Activated naive CD4-positive, alpha-beta T cell (primary cell): ENCODE results near the gene KCNMB1.

Source experiments
- DNase-seq, 4 experiments: peaks; one replicate each; lab custom pipeline; 2025; lab: John Stamatoyannopoulos, UW

Gene KCNMB1, protein sequence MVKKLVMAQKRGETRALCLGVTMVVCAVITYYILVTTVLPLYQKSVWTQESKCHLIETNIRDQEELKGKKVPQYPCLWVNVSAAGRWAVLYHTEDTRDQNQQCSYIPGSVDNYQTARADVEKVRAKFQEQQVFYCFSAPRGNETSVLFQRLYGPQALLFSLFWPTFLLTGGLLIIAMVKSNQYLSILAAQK

GRCh38 chr5:170388818-170389549 is at the start of gene KCNMB1:
KCNMB1 (minus strand) TSS chr5:170389367; CDS start chr5:170385447, 3,920 bp downstream.
- no peak for DNase-seq

GRCh38 chr5:170438581-170438980 is 49.4 kb upstream of the KCNMB1 start:
- no peak for DNase-seq

DNA sequence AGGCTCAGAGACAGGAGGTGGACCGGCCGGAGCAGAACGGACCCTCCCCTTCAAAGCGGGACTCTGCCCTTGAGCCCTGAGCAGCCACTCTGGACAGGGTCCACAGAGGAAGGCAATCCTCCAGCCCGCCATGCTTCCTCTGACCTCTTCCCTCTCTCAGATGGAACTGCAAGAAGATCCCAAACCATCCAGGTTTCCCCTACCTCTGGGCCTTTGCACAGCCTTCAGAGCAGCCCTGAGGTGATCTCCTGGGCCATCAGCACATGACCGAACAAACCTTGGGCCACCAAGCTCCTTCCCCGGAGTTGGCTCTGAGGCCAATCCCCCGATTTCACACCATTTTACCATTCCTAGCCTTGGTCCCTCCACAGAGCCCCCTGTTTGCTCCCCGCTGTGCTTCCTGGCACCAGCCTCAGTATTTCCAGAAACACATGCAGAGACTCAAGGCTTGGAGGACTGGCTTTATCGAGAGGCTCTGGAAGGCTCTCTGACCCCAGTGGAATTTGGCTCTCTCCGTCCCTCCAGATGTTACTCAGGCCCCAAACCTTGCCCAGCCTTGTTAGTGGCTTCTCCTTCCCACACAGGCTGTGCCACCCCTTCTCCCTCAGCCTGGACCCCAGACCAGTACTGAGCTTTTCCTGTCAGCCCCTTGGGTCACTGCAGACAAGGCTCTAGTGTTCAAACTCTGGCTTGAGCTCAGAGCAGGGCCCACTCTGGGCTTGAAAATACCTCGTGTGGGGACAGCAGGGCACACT is 48.6 kb upstream of the KCNMB1 start:
- no peak for DNase-seq

GRCh38 chr5:170436335-170436734 is 47.2 kb upstream of the KCNMB1 start:
- DNase-seq: no peak

GRCh38 chr5:170434966-170435605 is 45.9 kb upstream of the KCNMB1 start:
- DNase-seq: peak; percentile 14 to 53 (median 22)

- DNase-seq: no peak
Observed at GRCh38 chr5:170432669-170433068, 43.5 kb upstream of the KCNMB1 start.

DNA sequence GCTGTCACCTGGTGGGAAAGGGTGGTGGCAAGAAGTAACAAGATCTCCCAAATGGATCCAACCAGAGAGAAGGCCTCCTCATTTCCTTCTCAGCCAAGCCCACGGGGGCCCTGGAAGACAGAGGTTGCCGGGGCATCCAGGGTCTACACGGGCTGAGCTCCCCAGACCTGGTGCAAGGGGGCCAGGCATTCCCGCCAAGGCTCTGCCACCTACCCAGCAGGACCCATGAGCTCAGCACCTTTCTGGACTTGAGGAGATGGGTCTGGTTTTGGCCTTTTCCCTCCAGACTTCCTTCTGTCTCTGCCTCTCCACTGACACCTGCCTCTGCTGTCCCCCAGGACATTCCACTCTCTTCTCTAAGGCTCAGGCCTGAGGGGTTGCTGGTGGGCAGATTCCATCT is 42.4 kb upstream of the KCNMB1 start:
- no peak for DNase-seq

GRCh38 chr5:170430866-170431437 is 41.8 kb upstream of the KCNMB1 start:
- DNase-seq: no peak

GRCh38 chr5:170430256-170430655 is 41.1 kb upstream of the KCNMB1 start:
- no peak for DNase-seq

GRCh38 chr5:170429014-170429413 is 39.8 kb upstream of the KCNMB1 start:
- no peak for DNase-seq

- no peak for DNase-seq
Observed at GRCh38 chr5:170427672-170428236, 38.6 kb upstream of the KCNMB1 start.

DNA sequence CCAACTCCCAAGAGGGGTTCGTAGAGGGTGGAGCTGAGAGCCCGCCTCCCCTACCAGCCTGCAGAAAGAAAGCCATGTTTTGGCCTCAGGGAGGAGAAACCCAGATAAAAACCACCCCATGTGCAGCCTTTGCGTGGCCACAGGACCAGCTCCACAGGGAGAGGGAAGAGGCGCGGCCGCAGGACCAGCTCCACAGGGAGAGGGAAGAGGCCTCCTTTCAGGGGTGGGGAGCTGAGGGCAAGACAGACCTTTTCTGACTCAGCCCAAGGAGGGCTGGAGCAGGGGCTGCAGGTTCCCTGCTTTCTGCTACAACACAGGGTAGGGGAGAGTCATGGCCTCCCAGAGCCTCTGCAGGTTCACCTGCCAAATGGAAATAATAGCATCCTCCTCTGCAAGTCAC is 37.6 kb upstream of the KCNMB1 start:
- DNase-seq: no peak

GRCh38 chr5:170426149-170426767 is 37.1 kb upstream of the KCNMB1 start:
- DNase-seq: no peak

- DNase-seq: no peak
Observed at GRCh38 chr5:170425731-170426130, 36.6 kb upstream of the KCNMB1 start.

DNA sequence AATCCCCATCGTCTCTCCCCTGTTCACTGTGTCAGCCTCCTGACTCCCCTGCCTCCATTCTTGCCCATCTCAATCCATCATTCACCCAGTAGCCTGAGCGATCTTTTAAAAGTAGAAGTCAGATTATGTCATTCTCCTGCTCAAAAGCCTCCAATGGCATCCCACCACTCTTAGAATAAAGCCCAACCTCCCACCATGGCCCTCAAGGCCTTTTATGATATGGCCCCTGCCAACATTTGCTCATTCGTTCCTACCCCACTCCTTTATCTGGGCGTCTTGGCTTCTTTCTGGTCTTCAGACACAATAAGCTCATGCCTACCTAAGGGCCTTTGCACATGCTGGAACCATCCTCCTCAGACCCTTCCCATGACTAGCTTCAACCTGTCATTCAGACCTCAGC is 35.5 kb upstream of the KCNMB1 start:
- no peak for DNase-seq

DNA sequence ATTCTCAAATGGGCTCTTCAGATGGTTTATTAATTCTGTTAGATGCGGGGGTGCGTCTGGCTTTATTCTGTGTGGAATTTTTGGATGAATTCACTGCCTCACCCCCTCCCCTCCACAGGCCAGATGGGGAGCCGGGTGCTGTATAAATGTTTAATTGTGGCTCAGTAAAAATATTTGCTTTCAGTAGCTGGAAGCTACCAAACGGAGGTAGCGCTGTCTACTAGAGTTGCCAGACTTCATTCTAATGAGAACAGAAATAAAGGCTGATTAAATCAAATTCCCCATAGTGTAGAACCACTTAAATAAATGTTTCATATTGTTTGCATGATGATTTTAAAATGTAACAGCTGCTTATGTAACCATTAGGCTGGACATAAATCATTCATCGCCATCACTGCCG is 34.5 kb upstream of the KCNMB1 start:
- DNase-seq: no peak

DNA sequence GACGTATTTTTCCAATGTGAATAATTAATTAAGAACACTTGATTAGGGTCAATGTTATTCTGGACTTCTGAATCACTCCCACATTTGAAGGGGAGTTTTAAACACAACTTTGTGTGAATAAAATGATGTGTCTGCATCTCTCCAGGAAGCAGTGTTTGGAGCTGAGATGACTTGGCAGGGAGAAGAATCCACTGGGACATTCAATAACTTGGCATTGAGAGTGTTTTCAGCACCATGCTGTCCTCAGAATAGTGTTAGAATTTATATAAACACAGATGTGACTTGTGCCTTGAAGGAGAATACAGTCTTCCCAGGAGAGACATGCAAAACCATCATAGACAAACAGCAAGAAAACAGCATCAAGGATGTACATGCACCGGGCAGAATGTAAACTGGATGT is 32.7 kb upstream of the KCNMB1 start:
- DNase-seq: no peak

- DNase-seq: peak in 1 of 4 experiments; percentile 11
Observed at GRCh38 chr5:170420806-170421412, 31.7 kb upstream of the KCNMB1 start.

DNA sequence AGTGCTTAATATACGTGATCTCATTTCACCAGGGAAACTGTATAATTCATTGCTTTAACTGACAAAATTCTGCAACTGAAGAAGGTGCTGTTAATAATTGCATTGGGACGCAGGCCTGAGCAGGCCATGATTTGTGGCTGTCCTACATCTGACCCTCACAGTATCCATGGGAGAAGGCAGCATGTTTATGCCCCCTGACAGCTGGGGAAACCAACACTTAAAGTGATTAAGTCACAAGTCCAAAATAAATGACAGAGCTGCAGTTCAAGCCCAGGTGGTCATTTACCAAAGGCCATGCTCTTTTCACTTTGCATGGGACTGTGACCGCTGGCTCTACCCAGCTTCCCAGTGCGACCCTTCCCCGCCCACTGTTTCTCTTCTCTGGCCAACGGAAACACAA is 30.5 kb upstream of the KCNMB1 start:
- no peak for DNase-seq

GRCh38 chr5:170418736-170419135 is 29.6 kb upstream of the KCNMB1 start:
- DNase-seq: no peak

DNA sequence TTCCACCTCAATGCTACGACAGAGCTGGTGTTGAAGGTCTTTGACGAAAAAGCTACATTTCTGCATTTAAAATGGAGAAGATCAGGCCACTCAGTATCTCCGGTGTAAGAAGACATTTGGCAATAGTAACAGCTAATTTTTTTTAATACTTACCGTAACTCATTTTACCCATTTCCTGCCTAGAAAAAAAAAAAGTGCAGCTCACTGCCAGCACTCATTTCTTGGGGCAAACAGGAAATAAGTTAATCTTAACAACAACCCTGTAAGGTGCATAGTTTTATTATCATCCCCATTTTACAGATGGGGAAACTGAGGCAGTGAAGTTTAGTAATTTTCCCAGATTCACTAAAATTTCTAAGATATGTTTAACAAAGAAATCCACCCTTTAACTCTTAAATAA is 27.4 kb upstream of the KCNMB1 start:
- DNase-seq: no peak
